ENCODE results near the gene NR2C2.
A peak's percentile ranks its signal among the peaks of the same experiment; 100 is the strongest.

The NR2C2 gene

DNA sequence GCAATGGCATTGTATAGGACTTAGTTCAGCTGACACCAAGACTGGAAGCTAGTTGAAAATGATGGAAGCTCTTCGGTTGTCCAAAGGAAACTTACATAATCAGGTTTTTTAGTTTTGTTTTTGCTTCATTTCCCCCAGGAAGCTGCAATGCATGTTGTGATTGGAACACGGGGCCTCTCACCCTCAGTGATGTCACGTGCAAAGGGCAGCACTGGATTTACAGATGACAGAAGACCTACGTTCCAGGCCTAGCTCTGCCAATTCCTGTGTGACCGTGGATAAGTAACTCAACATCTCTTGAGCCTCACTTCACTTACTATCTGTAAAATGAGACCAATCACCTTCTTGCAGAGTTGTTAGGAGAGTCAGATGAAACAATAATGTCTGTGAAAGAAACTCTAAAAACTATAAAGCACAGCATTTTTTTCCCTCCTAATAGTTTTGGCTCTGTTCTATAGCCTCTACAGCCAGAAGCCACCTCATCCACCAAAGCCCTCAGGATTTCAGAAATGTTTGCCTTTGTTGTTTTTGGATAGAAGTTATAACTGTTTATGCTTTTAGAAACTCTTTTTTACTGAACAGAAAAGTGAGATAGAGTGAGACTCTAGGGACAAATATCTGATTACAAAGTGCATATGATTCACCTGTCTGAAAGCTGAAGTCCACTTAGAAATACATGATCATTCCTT is 146.9 kb downstream of the NR2C2 start:
- H3K27ac ChIP-seq: no peak overlapping the region
- no peak for TF ChIP-seq CTCF (conservative IDR thresholded peaks at IDR 0.05)
- no peak for TF ChIP-seq ZFX (IDR thresholded peaks at IDR 0.05)

GRCh38 chr3:15096046-15096445 is 148.7 kb downstream of the NR2C2 start:
- H3K27ac ChIP-seq: no peak overlapping the region
- TF ChIP-seq ZFX (IDR thresholded peaks at IDR 0.05): no peak
- no peak for TF ChIP-seq CTCF (conservative IDR thresholded peaks at IDR 0.05)

- peak overlapping the region; percentile 71 for H3K27ac ChIP-seq
- TF ChIP-seq ZFX (IDR thresholded peaks at IDR 0.05) (no peak), CTCF (conservative IDR thresholded peaks at IDR 0.05) (no peak)
Observed at GRCh38 chr3:15097891-15098290, 150.5 kb downstream of the NR2C2 start.
